ENCODE data around the gene FYCO1. TPM values are rescaled to one million over a fixed set of nuclear protein-coding genes. Genes with fewer than 3 reads are reported as not detected.
A peak's percentile ranks its signal among the peaks of the same experiment; 100 is the strongest.

Gene FYCO1
- total and polyA plus RNA-seq, 9 of the 15 experiments (the other 6 are each of a cell fraction or from before 2014, with no cell fraction given) = 2.1 to 13.8 (median 7.4) TPM

DNA sequence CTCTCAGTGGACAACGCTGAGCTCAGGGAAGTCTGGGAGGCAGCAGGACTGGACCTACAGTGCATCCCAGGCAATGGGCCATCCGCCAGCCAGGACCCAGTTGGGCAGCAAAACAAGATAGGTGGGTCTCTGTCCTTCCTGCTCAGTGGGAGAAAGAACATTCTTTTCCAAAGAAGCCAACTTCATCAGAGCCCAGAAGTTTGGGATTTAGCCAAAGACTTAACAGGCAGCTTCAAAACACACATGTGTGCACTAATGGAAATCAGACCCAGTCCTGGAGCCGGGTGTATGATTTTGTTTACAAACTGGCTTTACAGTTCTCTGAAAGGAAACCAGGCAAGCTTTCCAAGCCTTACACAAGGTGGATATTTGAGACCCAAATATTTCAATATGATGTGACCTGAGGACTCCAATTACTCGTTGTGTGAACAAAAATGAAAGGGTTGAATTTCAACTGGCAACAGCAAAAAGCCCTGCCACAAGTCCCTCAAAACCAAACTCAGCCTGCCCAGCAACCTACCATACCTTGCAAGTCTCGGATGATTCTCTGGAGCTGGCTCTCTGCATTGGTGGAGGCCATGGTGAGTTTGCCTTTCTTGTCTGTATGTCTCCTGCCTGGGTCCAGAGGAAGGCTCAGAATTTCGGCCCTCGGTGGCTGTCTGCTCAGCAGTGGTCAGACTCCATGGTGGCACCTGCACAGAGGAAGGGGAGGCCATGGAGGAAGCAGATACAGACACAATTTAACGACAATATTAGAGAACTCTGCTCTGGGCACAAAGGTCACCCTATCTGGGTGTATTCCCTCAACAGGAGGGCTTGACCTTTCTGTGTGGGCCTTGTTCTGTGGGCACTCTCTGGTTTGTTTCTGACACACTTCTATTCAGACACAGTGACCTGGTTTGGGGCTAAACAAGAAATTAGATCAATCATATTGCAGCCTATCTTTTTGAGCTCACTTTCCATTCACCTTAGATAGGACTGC is 11.0 kb downstream of the FYCO1 start:
- peaks cover 7% of the 10 kb centered on the region for H3K9me1 ChIP-seq (ENCODE audit: control insufficient read depth, insufficient read depth, low read length)
- CTCF ChIA-PET (ENCODE audit: low intra/inter-chr PET ratio) = no interaction called here
- H3K36me3 ChIP-seq (ENCODE audit: control insufficient read depth, insufficient read depth, low read length) = peaks cover 55% of the 10 kb centered on the region
- in situ Hi-C loops (cut with MboI) (no loop called here), intact Hi-C loops (cut with micrococcal nuclease) (no loop called here)
- ATAC-seq = no peak
- H4K20me1 ChIP-seq (replicated peaks; ENCODE audit: control insufficient read depth, insufficient read depth, low read length) = peaks cover 27% of the 10 kb centered on the region
- no peaks in the 10 kb centered on the region for H3K9me3 ChIP-seq (replicated peaks; ENCODE audit: control insufficient read depth, insufficient read depth, low read depth, low read length)
- H3K27ac ChIP-seq (ENCODE audit: extremely low read depth, low read depth, low read length) = no peak overlapping the region
- H3K4me2 ChIP-seq (ENCODE audit: insufficient read depth, low read length) = no peak overlapping the region
- peak; percentile 23 for FAIRE-seq
- TF ChIP-seq ZNF175 (CRISPR knock-in tag; IDR thresholded peaks at IDR 0.05; ENCODE audit: low read depth) (no peak), MTA2 (IDR thresholded peaks at IDR 0.05; ENCODE audit: low read depth) (no peak), KDM4B (IDR thresholded peaks at IDR 0.05; ENCODE audit: borderline replicate concordance in 2 of 2, low read depth in 1 of 2) (no peak), FOXK2 (conservative IDR thresholded peaks at IDR 0.05 in 1 of 2, IDR thresholded peaks at IDR 0.05 in 1 of 2; ENCODE audit: low read depth in 2 of 2) (no peak), SP1 (CRISPR knock-in tag; IDR thresholded peaks at IDR 0.05) (no peak), ZNF3 (CRISPR knock-in tag; IDR thresholded peaks at IDR 0.05) (no peak), ZNF133 (CRISPR knock-in tag; IDR thresholded peaks at IDR 0.05) (no peak)
- TF ChIP-seq, protein P1, sequence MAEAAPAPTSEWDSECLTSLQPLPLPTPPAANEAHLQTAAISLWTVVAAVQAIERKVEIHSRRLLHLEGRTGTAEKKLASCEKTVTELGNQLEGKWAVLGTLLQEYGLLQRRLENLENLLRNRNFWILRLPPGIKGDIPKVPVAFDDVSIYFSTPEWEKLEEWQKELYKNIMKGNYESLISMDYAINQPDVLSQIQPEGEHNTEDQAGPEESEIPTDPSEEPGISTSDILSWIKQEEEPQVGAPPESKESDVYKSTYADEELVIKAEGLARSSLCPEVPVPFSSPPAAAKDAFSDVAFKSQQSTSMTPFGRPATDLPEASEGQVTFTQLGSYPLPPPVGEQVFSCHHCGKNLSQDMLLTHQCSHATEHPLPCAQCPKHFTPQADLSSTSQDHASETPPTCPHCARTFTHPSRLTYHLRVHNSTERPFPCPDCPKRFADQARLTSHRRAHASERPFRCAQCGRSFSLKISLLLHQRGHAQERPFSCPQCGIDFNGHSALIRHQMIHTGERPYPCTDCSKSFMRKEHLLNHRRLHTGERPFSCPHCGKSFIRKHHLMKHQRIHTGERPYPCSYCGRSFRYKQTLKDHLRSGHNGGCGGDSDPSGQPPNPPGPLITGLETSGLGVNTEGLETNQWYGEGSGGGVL (CRISPR knock-in tag; IDR thresholded peaks at IDR 0.05) = no peak
- TF ChIP-seq, protein P2, sequence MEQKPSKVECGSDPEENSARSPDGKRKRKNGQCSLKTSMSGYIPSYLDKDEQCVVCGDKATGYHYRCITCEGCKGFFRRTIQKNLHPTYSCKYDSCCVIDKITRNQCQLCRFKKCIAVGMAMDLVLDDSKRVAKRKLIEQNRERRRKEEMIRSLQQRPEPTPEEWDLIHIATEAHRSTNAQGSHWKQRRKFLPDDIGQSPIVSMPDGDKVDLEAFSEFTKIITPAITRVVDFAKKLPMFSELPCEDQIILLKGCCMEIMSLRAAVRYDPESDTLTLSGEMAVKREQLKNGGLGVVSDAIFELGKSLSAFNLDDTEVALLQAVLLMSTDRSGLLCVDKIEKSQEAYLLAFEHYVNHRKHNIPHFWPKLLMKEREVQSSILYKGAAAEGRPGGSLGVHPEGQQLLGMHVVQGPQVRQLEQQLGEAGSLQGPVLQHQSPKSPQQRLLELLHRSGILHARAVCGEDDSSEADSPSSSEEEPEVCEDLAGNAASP (IDR thresholded peaks at IDR 0.05) = no peak
- H3K4me3 ChIP-seq = no peak overlapping the region
- DNase-seq (ENCODE audit: extremely low read depth in 1 of 4, low spot score in 3 of 4) = no peak
- 66% methylated on average over 8 of the region's 8 CpGs for WGBS (ENCODE audit: insufficient coverage, low coverage, missing lambda C conversion rate)
- BruUV-seq (replicated peaks) = no TSS peak
- POLR2A ChIA-PET = interaction anchor here (0.5 to 1.7 kb wide), 8 partner anchors 8 to 113 kb away, joined by 3 to 5 read pairs (median 3); no protein-coding TSS in a partner anchor
- H3K4me1 ChIP-seq (replicated peaks in 1 of 2; ENCODE audit: control insufficient read depth in 2 of 2, insufficient read depth in 2 of 2, low read length in 2 of 2) = peaks cover 3 to 41% of the 10 kb centered on the region in 2 experiments; a peak in 4 of 5 replicates
- peaks cover 39% of the 10 kb centered on the region for H3K79me2 ChIP-seq (ENCODE audit: control insufficient read depth, insufficient read depth, low read length)
- 0 out of 4 replicates have a peak overlapping the region, but pooled peaks of 1 of the 2 experiments have one; percentile 40 for H3K9ac ChIP-seq (ENCODE audit: insufficient read depth in 1 of 2, low read depth in 2 of 2, low read length in 2 of 2)
- H3K27me3 ChIP-seq (ENCODE audit: control insufficient read depth in 2 of 2, insufficient read depth in 2 of 2, low read length in 2 of 2) = no peaks in the 10 kb centered on the region
- H2AFZ ChIP-seq (ENCODE audit: low read depth, low read length) = no peak overlapping the region

Data from K562 (cell line).